SH-SY5Y (cell line): ENCODE measurements around the gene SH2D7.

Source experiments
- GATA2 ChIP-seq: IDR thresholded peaks from 2 replicates; pipeline ENCODE4 v1.6.1; 2011; ENCODE audit warnings: mild to moderate bottlenecking, low read depth, low read length
- GATA3 ChIP-seq: IDR thresholded peaks from 2 replicates; pipeline ENCODE4 v1.6.1; 2011; ENCODE audit warnings: low read depth, mild to moderate bottlenecking, low read length, moderate library complexity

Gene SH2D7

DNA sequence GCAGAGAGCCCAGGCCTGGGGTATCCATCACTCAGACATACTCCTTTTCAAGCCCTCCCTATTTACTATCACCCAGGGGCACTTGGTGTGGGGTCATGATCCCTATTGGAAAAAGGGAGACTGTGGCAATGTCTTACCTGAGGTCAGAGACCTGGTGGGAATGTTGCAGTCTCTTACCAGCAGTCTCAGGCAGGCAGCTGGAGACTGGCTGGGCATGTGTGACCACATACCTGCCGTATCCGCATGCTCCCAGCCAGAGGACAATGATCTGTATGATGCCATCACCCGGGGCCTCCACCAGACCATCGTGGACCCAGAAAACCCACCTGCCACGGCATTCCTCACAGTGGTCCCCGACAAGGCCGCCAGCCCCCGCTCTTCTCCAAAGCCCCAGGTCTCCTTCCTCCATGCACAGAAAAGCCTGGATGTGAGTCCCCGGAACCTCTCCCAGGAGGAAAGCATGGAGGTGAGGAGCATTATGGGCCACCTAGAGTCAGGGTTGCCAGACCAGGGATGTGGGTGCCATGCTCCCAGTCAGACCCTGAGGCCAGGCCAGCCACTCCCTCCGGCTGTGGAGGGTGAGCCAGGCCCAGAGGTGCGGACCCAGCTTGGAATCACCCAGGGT is 5.9 kb downstream of the SH2D7 start:
- TF ChIP-seq GATA2: no peak
- no peak for TF ChIP-seq GATA3

DNA sequence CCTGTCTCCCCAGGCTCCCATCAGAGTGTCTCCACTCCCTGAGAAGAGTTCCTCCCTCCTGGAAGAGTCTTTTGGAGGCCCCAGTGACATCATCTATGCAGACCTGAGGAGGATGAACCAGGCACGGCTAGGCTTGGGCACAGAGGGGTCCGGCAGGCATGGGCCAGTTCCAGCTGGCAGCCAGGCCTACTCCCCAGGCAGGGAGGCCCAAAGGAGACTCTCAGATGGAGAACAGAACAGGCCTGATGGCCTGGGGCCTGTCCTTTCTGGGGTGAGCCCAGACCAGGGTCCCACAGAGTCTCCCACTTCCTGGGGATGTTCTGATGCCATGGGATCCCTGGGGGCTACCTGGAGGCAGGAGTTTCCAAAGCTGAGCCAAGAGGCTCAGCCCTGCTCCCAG is 8.5 kb downstream of the SH2D7 start:
- TF ChIP-seq GATA2 (no peak), GATA3 (no peak)

DNA sequence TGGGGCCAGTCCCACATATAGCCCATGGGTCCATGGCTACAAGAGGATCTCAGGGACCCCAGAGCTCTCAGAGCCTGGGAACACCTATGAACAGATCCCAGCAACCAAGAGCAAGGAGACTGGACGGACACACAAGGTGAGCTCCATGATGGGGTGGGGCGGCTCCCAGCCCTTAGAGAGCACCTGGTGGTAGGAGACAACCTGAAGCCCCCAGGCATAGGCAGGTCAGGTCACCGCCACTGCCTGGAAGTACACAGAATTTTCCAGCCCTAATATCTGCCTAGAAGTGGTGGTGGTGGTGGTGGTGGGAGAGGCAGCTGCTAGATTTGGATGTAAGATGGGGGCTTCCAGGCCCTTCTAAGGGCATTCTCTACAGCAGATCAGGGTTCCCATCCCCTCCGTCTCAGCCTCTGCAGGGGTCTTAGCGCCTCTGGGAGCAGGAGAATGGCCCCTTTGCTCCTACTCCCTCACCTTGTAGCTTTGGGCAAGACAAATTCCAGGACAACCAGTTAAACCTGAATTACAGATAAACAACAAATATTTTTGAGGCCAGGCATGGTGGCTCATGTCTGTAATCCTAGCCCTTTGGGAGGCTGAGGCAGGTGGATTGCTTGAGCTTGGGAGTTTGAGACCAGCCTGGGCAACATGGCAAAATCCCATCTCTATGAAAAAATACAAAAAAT is 9.2 kb downstream of the SH2D7 start:
- TF ChIP-seq GATA2 (no peak), GATA3 (no peak)

DNA sequence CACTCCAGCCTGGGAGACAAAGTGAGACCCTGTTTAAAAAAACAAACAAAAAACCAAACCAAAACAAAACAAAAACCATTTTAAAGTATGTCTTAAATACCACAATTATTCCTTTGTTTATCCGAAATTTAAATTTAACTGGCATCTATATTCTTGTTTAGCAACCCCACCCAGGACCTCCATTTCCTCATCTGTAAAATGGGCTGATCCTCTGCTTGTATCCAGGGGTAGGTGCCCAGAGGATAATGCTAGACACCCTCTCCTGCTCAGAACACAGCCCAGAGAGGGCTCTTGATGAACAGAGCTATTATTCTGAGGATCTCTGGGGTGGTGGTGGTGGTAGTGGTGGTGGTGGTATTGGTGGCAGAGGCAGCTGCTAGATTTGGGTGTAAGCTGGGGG is 9.8 kb downstream of the SH2D7 start:
- no peak for TF ChIP-seq GATA3

DNA sequence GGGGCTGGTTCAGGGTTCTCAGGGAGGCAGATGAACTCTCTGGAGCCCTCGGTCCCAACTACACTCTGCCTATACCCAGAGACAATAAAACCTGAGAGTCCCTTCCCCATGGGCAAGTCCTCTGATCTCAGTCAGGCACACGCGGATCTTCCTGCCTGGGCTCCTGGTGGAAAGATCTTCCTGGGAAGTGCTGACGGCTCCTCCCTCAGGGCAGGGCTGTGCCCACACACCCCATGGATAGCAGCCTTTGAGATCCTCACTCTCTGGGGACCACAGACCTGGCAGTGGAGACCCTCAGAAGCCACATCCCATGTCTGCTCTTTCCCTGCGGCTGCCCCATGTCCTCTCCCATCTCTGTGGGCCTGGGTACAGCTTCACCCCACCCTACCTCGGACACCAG is 10.4 kb downstream of the SH2D7 start:
- no peak for TF ChIP-seq GATA3
- no peak for TF ChIP-seq GATA2

DNA sequence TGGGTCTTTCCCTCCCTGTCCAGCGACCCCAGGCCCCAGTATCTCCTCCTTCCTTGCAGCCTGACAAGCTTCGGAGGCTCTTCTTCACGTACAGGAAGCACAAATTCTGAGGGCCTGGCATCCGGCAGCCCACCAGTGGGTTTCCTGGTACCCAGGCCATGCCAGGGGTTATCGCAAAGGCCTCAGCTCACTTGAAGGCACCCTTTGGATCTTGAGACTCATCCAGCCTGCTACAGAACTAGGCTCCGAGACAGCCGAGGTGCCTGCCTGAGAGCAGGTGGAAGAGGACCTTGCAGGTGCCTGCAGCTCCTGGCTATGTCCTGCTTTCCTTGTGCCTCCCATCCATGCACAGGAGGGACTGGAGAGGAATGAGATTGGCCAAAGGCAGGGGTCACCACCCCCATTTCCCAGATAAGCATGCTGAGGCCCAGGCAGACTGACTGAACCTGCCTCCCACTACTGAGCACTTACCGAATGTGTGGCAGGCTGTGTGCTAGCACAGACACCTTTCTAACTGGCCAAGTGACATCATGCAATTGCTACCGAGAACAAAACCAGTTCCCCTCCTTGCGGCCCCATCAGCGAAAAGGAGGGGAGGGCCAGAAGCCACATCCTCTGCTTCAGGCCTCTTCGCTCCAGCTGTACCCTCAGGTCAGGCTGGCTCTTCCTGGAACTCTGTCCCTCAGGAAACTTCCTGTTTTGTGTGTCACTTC is 11.2 kb downstream of the SH2D7 start:
- TF ChIP-seq GATA3 (no peak), GATA2 (no peak)

DNA sequence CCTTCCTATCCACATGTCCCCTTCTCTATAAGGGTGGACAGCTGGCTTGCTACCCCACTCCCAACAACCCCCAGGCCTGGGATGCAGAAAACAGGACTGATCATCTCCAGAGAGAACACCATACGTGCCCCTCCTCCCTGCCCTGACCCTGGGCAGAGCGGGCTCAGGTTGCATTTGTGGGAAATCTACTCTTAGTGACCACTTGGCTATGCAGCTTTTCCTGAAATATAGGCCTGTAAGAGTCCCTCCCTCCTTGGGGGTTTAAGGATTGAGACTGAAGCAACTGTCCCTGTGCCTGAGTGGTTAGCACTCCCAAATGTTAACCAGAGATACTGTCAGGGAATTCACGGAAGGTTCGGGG is 11.7 kb downstream of the SH2D7 start:
- no peak for TF ChIP-seq GATA3
- TF ChIP-seq GATA2: no peak

DNA sequence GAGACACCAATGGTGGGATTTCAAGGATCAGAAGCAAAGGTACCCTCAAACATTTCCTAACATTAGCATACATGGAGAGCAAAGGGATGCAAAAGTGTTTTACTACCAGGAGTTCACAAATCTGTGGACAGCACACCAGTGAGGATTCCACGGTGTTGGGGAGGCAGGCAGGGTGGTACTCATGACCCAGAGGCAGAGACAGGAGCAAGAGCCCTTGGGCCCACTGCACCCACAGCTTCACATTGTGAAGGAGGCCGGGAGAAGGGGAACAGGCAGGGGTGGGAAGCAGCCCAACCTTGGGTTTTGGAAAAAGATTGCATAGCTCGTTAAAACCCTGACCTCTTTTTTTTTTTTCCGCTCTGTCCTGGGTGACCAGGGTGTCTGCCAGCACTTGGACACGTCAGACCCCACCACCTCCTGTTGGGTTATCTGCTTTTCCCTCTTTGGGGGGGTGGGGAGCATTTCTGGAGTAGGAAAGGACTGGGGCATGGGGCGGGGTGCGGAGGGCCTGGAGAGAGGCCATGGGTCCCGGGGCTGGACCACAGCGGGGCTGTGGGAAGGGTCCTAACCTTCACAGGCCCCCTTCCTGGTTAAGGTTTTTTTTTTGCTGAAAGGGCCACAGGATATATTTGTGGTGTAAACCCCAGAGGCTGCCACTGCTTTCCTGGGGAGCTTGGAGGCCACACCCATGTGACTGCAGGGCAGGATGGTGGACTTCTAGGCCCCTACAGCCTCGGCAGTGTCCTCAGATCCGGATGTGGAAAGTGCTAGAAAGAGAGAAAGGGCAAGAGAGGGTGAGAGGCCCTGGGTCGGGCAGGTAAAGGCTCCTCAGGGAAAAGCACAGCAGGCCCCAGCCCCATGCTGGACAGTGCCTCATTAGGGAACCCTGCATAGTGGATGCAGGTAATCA is 12.5 kb downstream of the SH2D7 start:
- TF ChIP-seq GATA3: no peak
- no peak for TF ChIP-seq GATA2

DNA sequence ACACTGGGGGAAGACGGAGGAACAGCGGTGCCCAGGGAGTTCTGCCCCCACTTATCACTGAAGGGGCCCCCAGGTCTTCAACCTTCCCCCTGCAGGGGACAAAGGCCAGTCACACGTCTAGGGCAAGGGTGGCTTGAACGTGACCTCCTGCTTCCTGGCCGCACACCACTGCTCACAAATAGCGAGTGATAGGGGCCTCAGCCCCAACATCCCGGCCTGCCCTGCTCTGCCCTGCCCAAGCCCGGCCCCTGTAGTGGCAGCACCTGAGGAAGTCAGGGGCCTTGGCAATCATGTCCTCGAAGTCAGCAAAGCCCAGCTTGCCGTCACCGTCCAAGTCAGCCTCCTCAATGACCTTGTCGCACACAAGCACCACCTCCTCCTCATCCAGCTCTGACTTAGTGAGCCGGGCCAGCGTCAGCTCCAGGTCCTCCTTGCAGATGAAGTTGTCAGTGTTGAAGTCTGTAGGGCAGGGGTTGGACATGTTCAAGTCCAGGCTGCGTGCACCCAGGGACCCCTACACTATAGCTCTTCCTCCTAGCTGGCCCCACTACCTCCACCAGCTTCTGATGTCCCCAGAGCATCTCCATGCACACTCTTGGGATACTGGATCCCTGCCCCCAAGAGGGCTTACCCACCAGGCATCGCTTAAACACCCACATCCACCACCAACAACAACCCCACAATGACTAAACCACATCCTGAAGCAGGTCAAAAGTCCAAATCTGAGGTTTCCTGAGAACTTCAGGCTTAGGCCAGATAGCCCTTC is 13.3 kb downstream of the SH2D7 start:
- no peak for TF ChIP-seq GATA2
- TF ChIP-seq GATA3: no peak

DNA sequence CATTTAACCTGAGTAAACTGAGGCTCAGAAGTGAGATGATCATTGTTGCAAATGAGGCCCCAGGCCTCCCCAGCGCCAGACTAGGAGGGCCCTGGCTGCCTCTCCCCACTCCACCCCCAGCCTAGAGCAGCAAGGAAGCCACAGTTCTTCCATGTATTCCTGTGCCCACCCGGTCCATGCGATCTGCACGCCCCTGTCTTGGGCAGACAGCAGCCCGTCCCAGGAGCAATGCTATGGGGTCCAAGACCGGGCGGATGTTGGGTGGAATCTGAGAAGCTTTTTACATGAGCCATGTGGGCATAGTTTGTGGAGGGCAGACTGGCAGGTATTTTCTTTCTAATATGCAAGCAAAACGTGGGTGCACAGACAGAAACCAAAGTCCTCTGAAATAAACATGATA is 15.1 kb downstream of the SH2D7 start:
- no peak for TF ChIP-seq GATA2
- TF ChIP-seq GATA3: no peak

DNA sequence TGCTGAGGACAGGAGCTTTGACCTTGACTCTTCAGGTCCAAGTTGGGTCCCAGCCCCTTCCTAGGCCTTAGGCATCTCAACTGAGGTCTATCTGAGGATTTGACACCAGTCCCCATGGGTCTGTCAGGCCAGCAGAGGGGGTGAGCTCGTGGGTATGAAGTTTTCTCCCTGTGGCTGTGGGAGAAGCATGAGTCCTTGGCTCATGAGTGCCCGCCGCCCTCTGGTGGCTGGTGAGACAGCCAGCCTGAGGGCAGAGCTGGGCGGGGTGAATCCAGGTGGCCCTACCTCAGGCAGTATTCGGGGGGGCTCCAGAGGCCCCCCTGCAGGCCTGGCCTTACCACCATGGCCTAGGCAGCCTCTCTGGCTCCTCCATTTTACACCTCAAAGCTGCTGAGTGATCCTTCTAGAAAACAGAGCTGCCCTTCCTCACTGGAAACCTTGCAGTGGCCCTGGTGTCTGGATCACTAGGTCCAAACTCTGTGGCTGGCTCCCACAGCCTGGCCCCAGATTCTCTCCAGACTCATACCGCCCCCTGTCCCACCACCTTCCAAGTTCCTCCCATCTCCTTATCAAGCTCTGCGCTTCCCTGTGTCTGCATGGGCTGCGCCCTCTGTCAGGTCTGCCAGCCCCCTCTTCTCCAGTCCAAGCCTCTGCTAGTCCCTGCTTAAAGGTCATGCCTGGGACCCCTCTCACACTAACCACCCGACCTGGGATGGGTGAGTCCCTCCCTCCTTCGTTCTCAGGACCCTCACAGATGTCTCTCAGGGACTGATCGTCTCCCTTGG is 16.1 kb downstream of the SH2D7 start:
- TF ChIP-seq GATA2 (no peak), GATA3 (no peak)

DNA sequence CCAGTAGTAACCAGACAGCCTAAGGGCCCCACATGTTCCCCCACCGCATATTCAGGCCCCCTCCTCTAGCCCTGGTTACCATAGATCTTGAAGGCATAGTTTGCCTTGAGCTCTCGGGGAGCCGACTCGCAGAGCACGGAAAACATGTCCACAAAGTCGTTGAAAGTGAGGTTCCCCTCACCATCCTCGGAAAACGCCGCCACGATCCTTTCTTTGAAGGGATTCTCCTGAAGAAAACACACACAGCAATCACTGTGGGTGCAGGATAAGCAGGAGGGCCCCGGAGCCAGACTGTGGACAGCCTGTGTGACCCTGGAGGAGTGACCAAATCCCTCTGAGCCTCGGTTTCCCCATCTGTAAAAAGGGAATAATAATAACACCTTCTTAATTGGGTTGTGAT is 16.8 kb downstream of the SH2D7 start:
- TF ChIP-seq GATA2: no peak

DNA sequence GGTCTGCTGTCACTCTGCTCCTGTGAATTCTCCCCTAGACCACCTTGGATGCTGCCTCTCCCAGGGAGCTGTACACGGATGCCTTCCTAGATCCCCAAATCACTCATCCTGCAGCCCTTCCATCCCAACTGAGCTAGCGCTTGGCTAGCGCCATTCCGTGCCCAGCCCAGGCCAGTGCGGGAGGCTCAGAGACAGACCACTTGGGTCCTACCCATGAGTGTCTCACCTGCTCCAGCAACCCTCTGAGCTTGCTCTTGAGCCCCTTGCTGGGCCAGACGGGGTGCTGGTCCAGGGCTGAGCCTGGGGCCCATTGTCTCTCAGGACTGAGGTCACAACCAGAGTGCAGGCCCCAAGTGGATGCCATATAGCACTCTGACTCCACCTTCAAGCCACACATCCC is 17.7 kb downstream of the SH2D7 start:
- TF ChIP-seq GATA3: no peak
- no peak for TF ChIP-seq GATA2
